HepG2 (cell line): ENCODE results near the gene TXNRD1. TPM values are rescaled to one million over a fixed set of nuclear protein-coding genes. Genes with fewer than 3 reads are reported as not detected.

Experiments
- ATAC-seq: fragments of 200-7000 bp; cut with Tn5 transposase; 3 replicates; pipeline ENCODE4 v1.9.1; 2020; ENCODE audit warnings: mild to moderate bottlenecking, moderate library complexity
- BruUV-seq: library from RNA; stranded (reverse); fragments of 400-500 nt; replicated peaks from 2 replicates; lab custom pipeline; 2021; lab: Mats Ljungman, UMichigan
- CTCF ChIA-PET: fragments of 300-600 bp; formaldehyde crosslinking; extraction: SDS; loops from one replicate; lab custom pipeline; 2021; ENCODE audit warnings: low total read pairs, inconsistent platforms, low intra/inter-chr PET ratio; lab: Yijun Ruan, JAX
- POLR2A ChIA-PET: fragments of 350-600 bp; sonication (Branson Sonifier 250); formaldehyde crosslinking; loops from one replicate; lab custom pipeline; 2020; ENCODE audit warnings: antibody characterized with exemption, inconsistent platforms; lab: Yijun Ruan, JAX
- DNase-seq: peaks from one replicate; pipeline ENCODE4 v3.0.0-alpha.2; 2015; ENCODE audit warnings: low spot score
- FAIRE-seq: peaks from 3 replicates; lab custom pipeline; 2011; peaks lifted over from hg19 to GRCh38; lab: Jason Lieb, UNC
- H2AFZ ChIP-seq: one replicate; pipeline ENCODE4 v1.6.1; 2011; ENCODE audit warnings: low read length, inconsistent platforms
- H3K27ac ChIP-seq: fragments of 300-600 bp; 3 replicates; pipeline ENCODE4 v1.8.0; 2011; ENCODE audit warnings: mixed run types, mild to moderate bottlenecking, mixed read lengths, low read length, inconsistent platforms; ENCODE audit not compliant: insufficient read depth; ENCODE audit errors: extremely low read length
- H3K27me3 ChIP-seq, 2 experiments: fragments of 200-600 bp in 1 of 2; 2 replicates in 1 of 2; 3 replicates in 1 of 2; pipeline versions ENCODE4 v1.6.0 to v1.8.0; 2011; ENCODE audit warnings: low read length in 2 of 2, mild to moderate bottlenecking in 2 of 2, moderate library complexity in 2 of 2, inconsistent platforms in 1 of 2; ENCODE audit not compliant: insufficient read depth in 2 of 2, control insufficient read depth in 1 of 2
- H3K36me3 ChIP-seq, 2 experiments: fragments of 200-600 bp in 1 of 2; replicated peaks in 1 of 2; 2 replicates in 1 of 2; 3 replicates in 1 of 2; pipeline versions ENCODE4 v1.5.1 to v1.8.0; 2011; ENCODE audit warnings: low read length in 2 of 2, inconsistent platforms in 1 of 2; ENCODE audit not compliant: insufficient read depth in 2 of 2, control insufficient read depth in 1 of 2
- H3K4me1 ChIP-seq: 2 replicates; pipeline ENCODE4 v1.5.1; 2012; ENCODE audit warnings: low read length, inconsistent platforms; ENCODE audit not compliant: insufficient read depth
- H3K4me2 ChIP-seq: 2 replicates; pipeline ENCODE4 v1.6.0; 2011; ENCODE audit warnings: low read depth, low read length, inconsistent platforms
- H3K4me3 ChIP-seq, 3 experiments: fragments of 200-600 bp in 1 of 3; sonication (generic), shearing (Covaris generic) in 1 of 3; replicated peaks in 1 of 3; 2 replicates each; pipeline ENCODE4 v1.5.1; 2011 to 2016; ENCODE audit warnings: low read length in 3 of 3, inconsistent platforms in 2 of 3, low read depth in 2 of 3, mild to moderate bottlenecking in 2 of 3, control low read depth in 1 of 3, mixed read lengths in 1 of 3; ENCODE audit not compliant: insufficient read depth in 1 of 3
- H3K79me2 ChIP-seq: one replicate; pipeline ENCODE4 v1.6.1; 2011; ENCODE audit warnings: low read length, inconsistent platforms; ENCODE audit not compliant: insufficient read depth
- H3K9ac ChIP-seq: 2 replicates; pipeline ENCODE4 v1.6.0; 2011; ENCODE audit warnings: mild to moderate bottlenecking, low read depth, low read length, inconsistent platforms; ENCODE audit not compliant: insufficient read depth
- H3K9me3 ChIP-seq: 2 replicates; pipeline ENCODE4 v1.5.1; 2012; ENCODE audit warnings: mild to moderate bottlenecking, low read length
- H4K20me1 ChIP-seq: 2 replicates; pipeline ENCODE4 v1.6.0; 2011; ENCODE audit warnings: inconsistent platforms, mild to moderate bottlenecking, low read length, moderate library complexity; ENCODE audit not compliant: insufficient read depth
- ATAD3A ChIP-seq: sonication (generic); formaldehyde crosslinking; IDR thresholded peaks from 2 replicates; pipeline ENCODE4 v1.4.0; 2020; ENCODE audit warnings: missing genetic modification reagents
- HDAC2 ChIP-seq: sonication (generic); formaldehyde crosslinking; IDR thresholded peaks from 2 replicates; pipeline ENCODE4 v1.4.0; 2020; ENCODE audit warnings: missing genetic modification reagents
- HNRNPH1 ChIP-seq: fragments of 200-400 bp; formaldehyde crosslinking; optimal IDR thresholded peaks from 2 replicates; pipeline ENCODE3; 2017; ENCODE audit warnings: mild to moderate bottlenecking, low read depth, low read length
- KDM2A ChIP-seq: sonication (generic); formaldehyde crosslinking; IDR thresholded peaks from 2 replicates; pipeline ENCODE4 v1.4.0; 2020; ENCODE audit warnings: low read depth, missing genetic modification reagents, borderline replicate concordance
- RFXANK ChIP-seq: IDR thresholded peaks from 2 replicates; pipeline ENCODE4 v1.6.1; 2016
- TCF7 ChIP-seq: sonication (generic); IDR thresholded peaks from 2 replicates; pipeline ENCODE4 v1.6.1; 2016; ENCODE audit warnings: antibody characterized with exemption, low read depth
- ZNF124 ChIP-seq: sonication (generic); formaldehyde crosslinking; IDR thresholded peaks from 2 replicates; pipeline ENCODE4 v1.4.0; 2020; ENCODE audit warnings: missing genetic modification reagents
- ZNF33B ChIP-seq: sonication (generic); formaldehyde crosslinking; IDR thresholded peaks from 2 replicates; pipeline ENCODE4 v1.5.1; 2020; ENCODE audit warnings: mild to moderate bottlenecking, missing genetic modification reagents
- ZNF883 ChIP-seq: sonication (generic); formaldehyde crosslinking; IDR thresholded peaks from 2 replicates; pipeline ENCODE4 v1.5.1; 2020; ENCODE audit warnings: mild to moderate bottlenecking, missing genetic modification reagents; ENCODE audit errors: not compliant biosample characterization
- WGBS: methylation state at CpG from one replicate; pipeline ENCODE4 v1.1.6; 2017; ENCODE audit warnings: low lambda C conversion rate; 5-methylcytosine and 5-hydroxymethylcytosine counted together
- in situ Hi-C: cut with HindIII; loops from 2 replicates; pipeline ENCODE4 v1.10.0; 2017; ENCODE audit warnings: low pct_unique_long_range_greater_than_20kb; ENCODE audit not compliant: extremely low pct_ligation_motif_present
- intact Hi-C: fragments of 100-400 bp; cut with micrococcal nuclease; formaldehyde crosslinking; loops from one replicate; pipeline ENCODE4 v1.10.0; 2022; ENCODE audit not compliant: unreplicated experiment
- polyA plus RNA-seq, 8 experiments: library from polyadenylated mRNA; depleted of rRNA in 3 of 8; stranded (reverse) in 7 of 8; unstranded in 1 of 8; fragments of >200 nt; fragmentation: Illumina TruSeq in 4 of 8; extraction: Trizol in 4 of 8; gene quantifications; 2 replicates each; pipeline versions ENCODE4 v1.2.1 to v1.2.3, GENCODE V29; 2011 to 2016; ENCODE audit warnings: low read depth in 4 of 8, missing spikeins in 1 of 8, mixed read lengths in 1 of 8; ENCODE audit not compliant: insufficient read depth in 1 of 8
- total RNA-seq, 5 experiments: library from RNA; depleted of rRNA; stranded (reverse); fragments of >200 nt; fragmentation: Illumina TruSeq; extraction: Trizol; gene quantifications; 2 replicates each; pipeline ENCODE4 v1.2.3, GENCODE V29; 2016; ENCODE audit warnings: low read depth in 1 of 5
- TF ChIP-seq, protein P1 (sequence below): IDR thresholded peaks from 2 replicates; pipeline ENCODE4 v1.6.1; 2016; ENCODE audit warnings: control low read depth
- TF ChIP-seq, protein P2 (sequence below): sonication (generic); formaldehyde crosslinking; conservative IDR thresholded peaks from 2 replicates; pipeline ENCODE4 v1.4.0; 2020; ENCODE audit warnings: missing genetic modification reagents

TXNRD1 gene
- total and polyA plus RNA-seq, 2 of the 13 experiments (the other 11 are each of a cell fraction or from before 2014, with no cell fraction given) = 54.0 to 190 TPM

DNA sequence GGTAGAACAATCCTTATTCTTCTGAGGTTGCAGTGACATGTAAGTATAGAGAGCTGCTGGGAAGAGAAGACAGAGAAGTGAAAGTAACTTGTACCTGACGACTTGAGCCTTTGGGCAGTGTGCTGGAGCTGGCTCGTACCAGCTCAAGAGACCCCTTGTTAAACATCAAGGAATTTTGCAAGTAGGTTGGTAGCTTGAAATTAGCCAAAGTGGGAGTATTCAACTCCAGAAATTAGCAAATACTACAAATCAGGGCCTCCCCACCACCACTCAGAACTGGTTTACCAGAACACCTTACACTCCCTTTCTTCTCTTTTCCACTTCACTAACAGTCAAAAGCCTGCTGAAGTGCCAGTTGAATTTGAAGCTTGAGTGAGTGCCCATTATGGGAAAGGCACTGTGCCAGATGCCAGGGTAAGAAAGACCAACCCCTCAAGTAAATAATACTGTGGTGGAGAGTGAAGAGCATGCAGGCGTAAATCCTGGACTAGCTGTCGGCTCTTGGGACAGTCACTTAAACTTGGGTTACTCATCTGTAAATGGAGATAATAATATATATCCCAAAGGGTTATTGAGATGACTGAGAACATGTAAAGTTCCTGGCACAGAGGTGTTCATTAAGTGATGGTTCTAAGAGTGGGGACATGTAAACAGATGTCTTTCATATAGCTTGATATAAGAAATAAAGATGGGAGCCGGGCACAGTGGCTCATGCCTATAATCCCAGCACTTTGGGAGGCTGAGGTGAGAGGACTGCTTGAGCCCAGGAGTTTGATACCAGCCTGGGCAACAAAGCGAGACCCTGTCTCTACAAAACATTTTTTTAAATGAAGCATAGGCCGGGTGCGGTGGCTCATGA is 60.9 kb downstream of the TXNRD1 start:
- ChIA-PET POLR2A (interaction anchor here (1.9 to 2.6 kb wide), 2 partner anchors 10 to 12 kb away, joined by 9 to 18 read pairs; no protein-coding TSS in a partner anchor), CTCF (no interaction called here)
- no peaks in the 10 kb centered on the region for H3K36me3 ChIP-seq
- no peak overlapping the region for H3K27ac ChIP-seq
- FAIRE-seq = no peak
- H3K4me1 ChIP-seq = peaks cover 28% of the 10 kb centered on the region
- intact Hi-C loops (no loop called here), in situ Hi-C loops (no loop called here)
- TF ChIP-seq, protein P1, sequence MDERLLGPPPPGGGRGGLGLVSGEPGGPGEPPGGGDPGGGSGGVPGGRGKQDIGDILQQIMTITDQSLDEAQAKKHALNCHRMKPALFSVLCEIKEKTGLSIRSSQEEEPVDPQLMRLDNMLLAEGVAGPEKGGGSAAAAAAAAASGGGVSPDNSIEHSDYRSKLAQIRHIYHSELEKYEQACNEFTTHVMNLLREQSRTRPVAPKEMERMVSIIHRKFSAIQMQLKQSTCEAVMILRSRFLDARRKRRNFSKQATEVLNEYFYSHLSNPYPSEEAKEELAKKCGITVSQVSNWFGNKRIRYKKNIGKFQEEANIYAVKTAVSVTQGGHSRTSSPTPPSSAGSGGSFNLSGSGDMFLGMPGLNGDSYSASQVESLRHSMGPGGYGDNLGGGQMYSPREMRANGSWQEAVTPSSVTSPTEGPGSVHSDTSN (CRISPR knock-in tag) = no peak
- no peak for TF ChIP-seq ZNF33B (CRISPR knock-in tag)
- no peak for TF ChIP-seq KDM2A (CRISPR knock-in tag)
- no peak for TF ChIP-seq HDAC2
- TF ChIP-seq RFXANK = no peak
- no peak for TF ChIP-seq HNRNPH1
- no peak for TF ChIP-seq TCF7
- DNase-seq = no peak
- no TSS peak for BruUV-seq
- peak overlapping the region; percentile 76 for H2AFZ ChIP-seq
- H3K4me3 ChIP-seq = peak overlapping the region; percentile 33 to 65 (median 62)
- peak overlapping the region; percentile 64 for H3K9ac ChIP-seq
- no peaks in the 10 kb centered on the region for H4K20me1 ChIP-seq
- H3K27me3 ChIP-seq = no peaks in the 10 kb centered on the region
- H3K9me3 ChIP-seq = no peaks in the 10 kb centered on the region
- peak overlapping the region; percentile 80 for H3K4me2 ChIP-seq
- 44% methylated on average over 8 of the region's 8 CpGs for WGBS
- ATAC-seq = peak; percentile 74
- no peaks in the 10 kb centered on the region for H3K79me2 ChIP-seq

DNA sequence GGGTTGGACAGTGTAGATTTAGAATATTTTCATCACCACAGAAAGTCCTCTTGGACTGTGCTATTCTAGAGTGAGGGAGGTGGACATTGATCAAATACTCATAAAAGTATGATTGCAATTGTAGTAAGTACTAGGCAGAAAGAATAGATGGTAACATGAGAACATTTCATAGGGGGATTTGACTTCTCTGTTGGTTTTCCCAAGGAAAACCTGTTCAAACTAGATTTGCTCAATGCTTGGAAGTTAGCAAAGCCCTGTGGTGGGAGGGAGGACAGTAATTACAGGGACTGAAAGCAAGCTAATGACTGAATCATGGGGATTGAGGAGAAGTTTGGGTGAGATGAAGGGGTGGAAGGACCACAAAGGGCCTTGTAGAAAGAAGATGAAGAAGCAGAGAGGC is 63.6 kb downstream of the TXNRD1 start:
- POLR2A ChIA-PET = no interaction called here
- H3K9ac ChIP-seq = no peak overlapping the region
- H3K79me2 ChIP-seq = no peaks in the 10 kb centered on the region
- ATAC-seq = no peak
- DNase-seq = no peak
- intact Hi-C loops = no loop called here
- in situ Hi-C loops = no loop called here
- no peaks in the 10 kb centered on the region for H3K36me3 ChIP-seq
- TF ChIP-seq ZNF124 (CRISPR knock-in tag) (no peak), ZNF883 (no peak), ATAD3A (CRISPR knock-in tag) (no peak)
- TF ChIP-seq, protein P2, sequence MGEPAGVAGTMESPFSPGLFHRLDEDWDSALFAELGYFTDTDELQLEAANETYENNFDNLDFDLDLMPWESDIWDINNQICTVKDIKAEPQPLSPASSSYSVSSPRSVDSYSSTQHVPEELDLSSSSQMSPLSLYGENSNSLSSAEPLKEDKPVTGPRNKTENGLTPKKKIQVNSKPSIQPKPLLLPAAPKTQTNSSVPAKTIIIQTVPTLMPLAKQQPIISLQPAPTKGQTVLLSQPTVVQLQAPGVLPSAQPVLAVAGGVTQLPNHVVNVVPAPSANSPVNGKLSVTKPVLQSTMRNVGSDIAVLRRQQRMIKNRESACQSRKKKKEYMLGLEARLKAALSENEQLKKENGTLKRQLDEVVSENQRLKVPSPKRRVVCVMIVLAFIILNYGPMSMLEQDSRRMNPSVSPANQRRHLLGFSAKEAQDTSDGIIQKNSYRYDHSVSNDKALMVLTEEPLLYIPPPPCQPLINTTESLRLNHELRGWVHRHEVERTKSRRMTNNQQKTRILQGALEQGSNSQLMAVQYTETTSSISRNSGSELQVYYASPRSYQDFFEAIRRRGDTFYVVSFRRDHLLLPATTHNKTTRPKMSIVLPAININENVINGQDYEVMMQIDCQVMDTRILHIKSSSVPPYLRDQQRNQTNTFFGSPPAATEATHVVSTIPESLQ (CRISPR knock-in tag) = no peak
- TF ChIP-seq, all 625 proteins: peak for 0
- Histone ChIP-seq H3K4me2 (no peak overlapping the region), H2AFZ (no peak overlapping the region), H3K4me1 (peaks cover 28% of the 10 kb centered on the region), H4K20me1 (no peaks in the 10 kb centered on the region), H3K27me3 (no peaks in the 10 kb centered on the region), H3K4me3 (no peak overlapping the region), H3K27ac (no peak overlapping the region), H3K9me3 (no peaks in the 10 kb centered on the region)
- CTCF ChIA-PET = no interaction called here
- no TSS peak for BruUV-seq
- FAIRE-seq = no peak
